ENCODE data around the gene ZNF205. TPM values are rescaled to one million over a fixed set of nuclear protein-coding genes. Genes with fewer than 3 reads are reported as not detected.
A peak's percentile ranks its signal among the peaks of the same experiment; 100 is the strongest.

The ZNF205 gene
- total RNA-seq, 2 donors from 2014 or later = 15.4 to 18.3 TPM

DNA sequence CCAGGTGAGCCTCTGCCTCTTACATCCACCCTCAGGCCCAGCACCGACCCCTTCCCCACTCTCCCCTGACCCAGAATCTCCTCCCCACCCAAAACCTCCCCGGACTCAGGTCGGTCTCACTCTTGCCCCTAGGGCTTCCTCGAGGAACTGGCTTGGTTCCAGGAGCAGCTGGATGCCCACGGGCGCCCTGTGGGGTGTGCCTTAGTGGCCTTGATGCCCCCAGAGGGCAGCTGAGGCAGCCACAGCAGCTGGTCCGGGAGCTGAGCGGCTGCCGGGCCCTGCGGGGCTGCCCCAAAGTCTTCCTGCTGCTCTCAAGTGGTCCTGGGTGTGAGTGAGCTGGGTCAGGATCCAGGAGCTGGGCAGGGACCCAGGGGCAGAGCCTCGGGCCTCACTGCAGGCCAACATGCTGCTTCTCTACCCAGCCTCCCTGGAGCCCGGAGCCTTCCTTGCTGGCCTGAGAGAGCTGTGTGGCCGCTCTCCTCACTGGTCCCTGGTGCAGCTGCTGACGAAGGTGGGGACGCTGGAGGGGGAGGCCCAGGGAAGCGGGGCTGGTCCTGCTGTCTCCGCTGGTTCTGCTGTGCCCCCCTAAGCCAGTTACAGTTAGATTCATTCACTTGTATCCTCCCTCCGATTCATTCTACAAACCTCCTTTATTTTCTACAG, 32.1 kb downstream of the ZNF205 start:
- WGBS, 2 experiments (ENCODE audit: insufficient coverage in 1 of 2, insufficient read length in 1 of 2) = 86 to 87% methylated on average over 6 to 18 of the region's 18 CpGs
- Histone ChIP-seq H3K27me3 (ENCODE audit: control insufficient read depth, insufficient read depth, low read length, poor library complexity, severe bottlenecking) (peaks cover 19% of the 10 kb centered on the region), H3K27ac (ENCODE audit: low read depth, low read length) (no peak overlapping the region), H3K4me3 (ENCODE audit: low read length) (no peak overlapping the region), H3K9ac (ENCODE audit: extremely low read depth, low read length, poor library complexity, severe bottlenecking) (no peak overlapping the region), H3K9me3 (ENCODE audit: control insufficient read depth, low read length) (no peaks in the 10 kb centered on the region), H3K4me1 (ENCODE audit: control insufficient read depth, insufficient read depth, low read length) (no peaks in the 10 kb centered on the region), H3K36me3 (ENCODE audit: control insufficient read depth, insufficient read depth, low read length) (no peaks in the 10 kb centered on the region)
- DNase-seq = no peak
- Mint-ChIP-seq H3K9me3 (no peaks in the 10 kb centered on the region), H3K36me3 (ENCODE audit: low read depth) (peaks cover 14% of the 10 kb centered on the region), H3K27me3 (ENCODE audit: insufficient read depth) (peaks cover 17% of the 10 kb centered on the region), H3K4me1 (peaks cover 4% of the 10 kb centered on the region), H3K4me3 (no peak overlapping the region), H3K27ac (no peak overlapping the region)
- TF ChIP-seq, protein P1, sequence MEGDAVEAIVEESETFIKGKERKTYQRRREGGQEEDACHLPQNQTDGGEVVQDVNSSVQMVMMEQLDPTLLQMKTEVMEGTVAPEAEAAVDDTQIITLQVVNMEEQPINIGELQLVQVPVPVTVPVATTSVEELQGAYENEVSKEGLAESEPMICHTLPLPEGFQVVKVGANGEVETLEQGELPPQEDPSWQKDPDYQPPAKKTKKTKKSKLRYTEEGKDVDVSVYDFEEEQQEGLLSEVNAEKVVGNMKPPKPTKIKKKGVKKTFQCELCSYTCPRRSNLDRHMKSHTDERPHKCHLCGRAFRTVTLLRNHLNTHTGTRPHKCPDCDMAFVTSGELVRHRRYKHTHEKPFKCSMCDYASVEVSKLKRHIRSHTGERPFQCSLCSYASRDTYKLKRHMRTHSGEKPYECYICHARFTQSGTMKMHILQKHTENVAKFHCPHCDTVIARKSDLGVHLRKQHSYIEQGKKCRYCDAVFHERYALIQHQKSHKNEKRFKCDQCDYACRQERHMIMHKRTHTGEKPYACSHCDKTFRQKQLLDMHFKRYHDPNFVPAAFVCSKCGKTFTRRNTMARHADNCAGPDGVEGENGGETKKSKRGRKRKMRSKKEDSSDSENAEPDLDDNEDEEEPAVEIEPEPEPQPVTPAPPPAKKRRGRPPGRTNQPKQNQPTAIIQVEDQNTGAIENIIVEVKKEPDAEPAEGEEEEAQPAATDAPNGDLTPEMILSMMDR (conservative IDR thresholded peaks at IDR 0.05) = no peak

DNA sequence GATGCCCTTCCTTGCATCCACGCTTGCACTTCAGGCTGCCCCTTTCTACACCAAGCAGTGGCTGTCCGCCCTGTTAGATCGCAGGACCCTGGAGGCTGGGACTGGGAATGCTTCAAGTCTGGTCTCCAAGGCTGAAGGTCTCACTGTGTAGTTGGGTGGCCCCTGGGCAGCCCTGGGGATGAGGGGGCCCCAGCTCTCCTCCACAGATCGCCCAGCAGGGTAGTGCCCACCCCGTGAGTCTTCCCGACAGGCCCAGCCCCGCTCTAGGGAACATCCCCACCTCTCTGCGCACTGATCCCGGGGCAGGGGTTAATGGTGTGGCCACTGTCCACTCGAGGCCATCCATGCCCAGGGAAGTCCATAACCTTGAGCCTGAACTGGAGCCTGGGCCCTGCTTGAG, 32.8 kb downstream of the ZNF205 start:
- no peak overlapping the region for H3K27ac ChIP-seq (ENCODE audit: low read depth, low read length)
- no peaks in the 10 kb centered on the region for H3K9me3 Mint-ChIP-seq
- H3K9me3 ChIP-seq (ENCODE audit: control insufficient read depth, low read length) = no peaks in the 10 kb centered on the region
- peaks cover 19% of the 10 kb centered on the region for H3K27me3 ChIP-seq (ENCODE audit: control insufficient read depth, insufficient read depth, low read length, poor library complexity, severe bottlenecking)
- H3K9ac ChIP-seq (ENCODE audit: extremely low read depth, low read length, poor library complexity, severe bottlenecking) = no peak overlapping the region
- H3K36me3 Mint-ChIP-seq (ENCODE audit: low read depth) = peaks cover 11% of the 10 kb centered on the region
- DNase-seq = no peak
- 91% methylated on average over 10 of the region's 10 CpGs for WGBS, 2 experiments (ENCODE audit: insufficient coverage in 1 of 2, insufficient read length in 1 of 2)
- no peaks in the 10 kb centered on the region for H3K36me3 ChIP-seq (ENCODE audit: control insufficient read depth, insufficient read depth, low read length)
- H3K4me1 Mint-ChIP-seq = peaks cover 4% of the 10 kb centered on the region
- no peak overlapping the region for H3K27ac Mint-ChIP-seq
- TF ChIP-seq, protein P1 (conservative IDR thresholded peaks at IDR 0.05) = peak; percentile 8
- H3K4me3 Mint-ChIP-seq = no peak overlapping the region
- no peak overlapping the region for H3K4me3 ChIP-seq (ENCODE audit: low read length)
- H3K4me1 ChIP-seq (ENCODE audit: control insufficient read depth, insufficient read depth, low read length) = no peaks in the 10 kb centered on the region
- H3K27me3 Mint-ChIP-seq (ENCODE audit: insufficient read depth) = peaks cover 17% of the 10 kb centered on the region

DNA sequence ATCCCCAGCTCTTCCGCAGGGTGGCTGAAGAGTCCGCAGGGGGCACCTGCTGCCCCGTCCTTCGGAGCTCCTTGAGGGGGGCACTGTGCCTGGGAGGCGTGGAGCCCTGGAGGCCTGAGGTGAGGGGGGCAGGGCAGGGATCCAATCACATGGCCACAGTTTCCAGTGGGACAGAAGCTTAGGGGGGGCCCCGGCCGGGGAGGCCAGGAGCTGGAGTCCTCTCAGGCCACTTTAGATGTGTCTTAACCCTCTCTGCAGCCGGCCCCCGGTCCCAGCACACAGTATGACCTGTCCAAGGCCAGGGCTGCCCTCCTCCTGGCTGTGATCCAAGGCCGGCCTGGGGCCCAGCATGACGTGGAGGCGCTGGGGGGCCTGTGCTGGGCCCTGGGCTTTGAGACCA, 33.3 kb downstream of the ZNF205 start:
- Histone ChIP-seq H3K9me3 (ENCODE audit: control insufficient read depth, low read length) (no peaks in the 10 kb centered on the region), H3K27me3 (ENCODE audit: control insufficient read depth, insufficient read depth, low read length, poor library complexity, severe bottlenecking) (peaks cover 19% of the 10 kb centered on the region), H3K36me3 (ENCODE audit: control insufficient read depth, insufficient read depth, low read length) (no peaks in the 10 kb centered on the region), H3K4me1 (ENCODE audit: control insufficient read depth, insufficient read depth, low read length) (no peaks in the 10 kb centered on the region), H3K9ac (ENCODE audit: extremely low read depth, low read length, poor library complexity, severe bottlenecking) (no peak overlapping the region), H3K27ac (ENCODE audit: low read depth, low read length) (no peak overlapping the region), H3K4me3 (ENCODE audit: low read length) (no peak overlapping the region)
- no peak overlapping the region for H3K4me3 Mint-ChIP-seq
- WGBS, 2 experiments (ENCODE audit: insufficient coverage in 1 of 2, insufficient read length in 1 of 2) = 92 to 100% methylated on average over 2 to 12 of the region's 12 CpGs
- peaks cover 17% of the 10 kb centered on the region for H3K27me3 Mint-ChIP-seq (ENCODE audit: insufficient read depth)
- peaks cover 4% of the 10 kb centered on the region for H3K4me1 Mint-ChIP-seq
- no peak for DNase-seq
- H3K9me3 Mint-ChIP-seq = no peaks in the 10 kb centered on the region
- TF ChIP-seq, protein P1 (conservative IDR thresholded peaks at IDR 0.05) = no peak
- no peak overlapping the region for H3K27ac Mint-ChIP-seq
- peaks cover 11% of the 10 kb centered on the region for H3K36me3 Mint-ChIP-seq (ENCODE audit: low read depth)

Measured in endodermal cell (in vitro differentiated cells).